ENCODE results near the gene SNRPF.

- no peak for TF ChIP-seq POLR2A (IDR thresholded peaks at IDR 0.05; ENCODE audit: low read depth, low read length)
- TF ChIP-seq POLR2AphosphoS5 (IDR thresholded peaks at IDR 0.05; ENCODE audit: low read depth, low read length), result no peak
Measured at GRCh38 chr12:95836185-95836609, 22.6 kb upstream of the SNRPF start.
